ENCODE measurements around the gene PLAC1. TPM values are rescaled to one million over a fixed set of nuclear protein-coding genes. Genes with fewer than 3 reads are reported as not detected.

Gene PLAC1, protein sequence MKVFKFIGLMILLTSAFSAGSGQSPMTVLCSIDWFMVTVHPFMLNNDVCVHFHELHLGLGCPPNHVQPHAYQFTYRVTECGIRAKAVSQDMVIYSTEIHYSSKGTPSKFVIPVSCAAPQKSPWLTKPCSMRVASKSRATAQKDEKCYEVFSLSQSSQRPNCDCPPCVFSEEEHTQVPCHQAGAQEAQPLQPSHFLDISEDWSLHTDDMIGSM
- under 1 TPM in 1 of 6 experiments, not detected in 5; 0.51 TPM for total RNA-seq (2021; fragmentation: NEBNext Ultra II Directional; extraction: Animal tissue kit (Norgen Biotek cat#: 25700))
- long read RNA-seq: 0 reads

DNA sequence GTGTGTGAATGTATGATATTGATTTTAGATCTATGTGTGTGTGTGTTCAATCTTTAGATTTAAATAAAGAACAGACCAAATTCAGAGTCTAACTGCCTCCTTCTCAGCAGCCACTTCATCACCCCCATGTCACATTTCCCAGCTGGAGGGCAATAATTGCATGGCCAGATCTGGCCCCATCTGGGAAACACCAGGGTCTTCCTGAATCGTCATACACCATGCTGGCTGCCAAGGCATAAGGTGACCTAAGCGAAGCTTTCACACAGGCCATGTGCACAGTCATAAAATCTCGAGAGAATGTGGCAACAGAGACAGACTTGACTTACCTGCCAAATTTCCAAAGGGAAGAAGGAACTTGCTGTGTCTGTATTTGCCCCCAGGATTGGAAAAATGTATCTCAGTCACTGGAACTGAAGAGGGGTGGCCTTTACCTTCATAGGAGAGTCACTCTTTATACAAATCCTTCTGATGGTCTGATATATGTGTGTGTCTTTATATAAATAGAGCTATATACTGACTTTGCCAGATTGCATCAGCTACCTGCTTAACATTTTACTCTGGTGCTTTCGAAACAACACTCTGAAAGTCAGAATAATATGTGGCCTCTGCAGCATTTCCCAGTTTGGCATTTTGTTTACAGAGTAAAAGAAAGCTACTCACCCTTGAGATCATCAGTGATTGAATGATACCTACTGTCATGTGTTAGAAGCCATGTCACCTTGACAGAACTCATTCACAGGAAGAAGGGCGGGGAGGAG, at the start of gene PLAC1:
TSS of gene PLAC1 (minus strand) at position 470 of the 758 bp plus-strand sequence. CDS start 91,789 bp downstream, outside the sequence.
- Mint-ChIP-seq H3K9me3 (no peaks in the 10 kb centered on the region), H3K27ac (no peak within 1 kb of the TSS), H3K4me3 (no peak within 1 kb of the TSS), H3K27me3 (ENCODE audit: insufficient read depth) (no peaks in the 10 kb centered on the region), H3K4me1 (ENCODE audit: low read depth) (peaks cover 27% of the 10 kb centered on the region), H3K36me3 (ENCODE audit: low read depth) (no peaks in the 10 kb centered on the region)
- TF ChIP-seq, protein P1, sequence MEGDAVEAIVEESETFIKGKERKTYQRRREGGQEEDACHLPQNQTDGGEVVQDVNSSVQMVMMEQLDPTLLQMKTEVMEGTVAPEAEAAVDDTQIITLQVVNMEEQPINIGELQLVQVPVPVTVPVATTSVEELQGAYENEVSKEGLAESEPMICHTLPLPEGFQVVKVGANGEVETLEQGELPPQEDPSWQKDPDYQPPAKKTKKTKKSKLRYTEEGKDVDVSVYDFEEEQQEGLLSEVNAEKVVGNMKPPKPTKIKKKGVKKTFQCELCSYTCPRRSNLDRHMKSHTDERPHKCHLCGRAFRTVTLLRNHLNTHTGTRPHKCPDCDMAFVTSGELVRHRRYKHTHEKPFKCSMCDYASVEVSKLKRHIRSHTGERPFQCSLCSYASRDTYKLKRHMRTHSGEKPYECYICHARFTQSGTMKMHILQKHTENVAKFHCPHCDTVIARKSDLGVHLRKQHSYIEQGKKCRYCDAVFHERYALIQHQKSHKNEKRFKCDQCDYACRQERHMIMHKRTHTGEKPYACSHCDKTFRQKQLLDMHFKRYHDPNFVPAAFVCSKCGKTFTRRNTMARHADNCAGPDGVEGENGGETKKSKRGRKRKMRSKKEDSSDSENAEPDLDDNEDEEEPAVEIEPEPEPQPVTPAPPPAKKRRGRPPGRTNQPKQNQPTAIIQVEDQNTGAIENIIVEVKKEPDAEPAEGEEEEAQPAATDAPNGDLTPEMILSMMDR (IDR thresholded peaks at IDR 0.05): no peak
- DNase-seq: no peak

- TF ChIP-seq, protein P1 (IDR thresholded peaks at IDR 0.05): no peak
- Mint-ChIP-seq H3K27ac (no peak overlapping the region), H3K27me3 (ENCODE audit: insufficient read depth) (no peaks in the 10 kb centered on the region; the same call in 1 of the 2 replicates), H3K9me3 (no peaks in the 10 kb centered on the region), H3K36me3 (ENCODE audit: low read depth) (peaks cover 4% of the 10 kb centered on the region), H3K4me1 (ENCODE audit: low read depth) (no peaks in the 10 kb centered on the region), H3K4me3 (no peak overlapping the region)
- no peak for DNase-seq
These were observed 47.9 kb upstream of the PLAC1 start for GRCh38 chrX:134706138-134706537.

GRCh38 chrX:134695999-134696398, 37.7 kb upstream of the PLAC1 start:
- TF ChIP-seq, protein P1 (IDR thresholded peaks at IDR 0.05): no peak

GRCh38 chrX:134694333-134695322, 36.4 kb upstream of the PLAC1 start:
- no peaks in the 10 kb centered on the region for H3K9me3 Mint-ChIP-seq
- TF ChIP-seq, protein P1 (IDR thresholded peaks at IDR 0.05): no peak
- peaks cover 59% of the 10 kb centered on the region for H3K4me1 Mint-ChIP-seq (ENCODE audit: low read depth)
- H3K4me3 Mint-ChIP-seq: no peak overlapping the region
- no peaks in the 10 kb centered on the region for H3K36me3 Mint-ChIP-seq (ENCODE audit: low read depth)
- H3K27ac Mint-ChIP-seq: no peak overlapping the region
- no peak for DNase-seq
- no peaks in the 10 kb centered on the region; the same call in 1 of the 2 replicates for H3K27me3 Mint-ChIP-seq (ENCODE audit: insufficient read depth)

More at GRCh38 chrX:134695999-134696398, 37.7 kb upstream of the PLAC1 start:
- peaks cover 4% of the 10 kb centered on the region; the same call in 1 of the 2 replicates for H3K36me3 Mint-ChIP-seq (ENCODE audit: low read depth)
- peaks cover 52% of the 10 kb centered on the region for H3K4me1 Mint-ChIP-seq (ENCODE audit: low read depth)
- H3K9me3 Mint-ChIP-seq: no peaks in the 10 kb centered on the region
- H3K27me3 Mint-ChIP-seq (ENCODE audit: insufficient read depth): no peaks in the 10 kb centered on the region; the same call in 1 of the 2 replicates
- H3K4me3 Mint-ChIP-seq: no peak overlapping the region
- no peak overlapping the region for H3K27ac Mint-ChIP-seq
- no peak for DNase-seq

GRCh38 chrX:134693644-134694043, 35.4 kb upstream of the PLAC1 start:
- TF ChIP-seq, protein P1 (IDR thresholded peaks at IDR 0.05): no peak
- Mint-ChIP-seq H3K27me3 (ENCODE audit: insufficient read depth) (no peaks in the 10 kb centered on the region; the same call in 1 of the 2 replicates), H3K9me3 (no peaks in the 10 kb centered on the region), H3K36me3 (ENCODE audit: low read depth) (no peaks in the 10 kb centered on the region), H3K27ac (peak overlapping the region; percentile 88; the same call in 1 of the 2 replicates), H3K4me3 (no peak overlapping the region), H3K4me1 (ENCODE audit: low read depth) (peaks cover 65% of the 10 kb centered on the region)
- DNase-seq: no peak
